PFSK-1 (cell line): ENCODE measurements around the gene CRBN.

Source experiments
- FOXP2 ChIP-seq: optimal IDR thresholded peaks from 2 replicates; pipeline ENCODE3; 2011; ENCODE audit warnings: borderline replicate concordance, control low read depth, inconsistent platforms; ENCODE audit not compliant: insufficient read depth; ENCODE audit errors: extremely low read length, extremely low read depth
- POLR2AphosphoS5 ChIP-seq: IDR thresholded peaks from 2 replicates; pipeline ENCODE4 v1.6.1; 2012; ENCODE audit warnings: low read depth, mild to moderate bottlenecking, control low read depth, low read length, moderate library complexity
- REST ChIP-seq, 2 experiments: IDR thresholded peaks; 2 replicates each; pipeline versions ENCODE4 v1.6.1 to v1.8.0; 2011 to 2012; ENCODE audit warnings: low read depth in 2 of 2, low read length in 2 of 2, control low read depth in 1 of 2, inconsistent platforms in 1 of 2, mild to moderate bottlenecking in 1 of 2, moderate library complexity in 1 of 2; ENCODE audit not compliant: insufficient read depth in 1 of 2
- SIN3A ChIP-seq: IDR thresholded peaks from 2 replicates; pipeline ENCODE4 v1.6.1; 2012; ENCODE audit warnings: mild to moderate bottlenecking, low read length, moderate library complexity, borderline replicate concordance; ENCODE audit not compliant: insufficient read depth
- TAF1 ChIP-seq: IDR thresholded peaks from 2 replicates; pipeline ENCODE4 v1.6.1; 2012; ENCODE audit warnings: low read length, control low read depth, borderline replicate concordance; ENCODE audit not compliant: insufficient read depth

Gene CRBN

GRCh38 chr3:3196148-3196861 lies 16.8 kb upstream of the CRBN start:
- TF ChIP-seq TAF1 (no peak), POLR2AphosphoS5 (no peak), REST (IDR thresholded peaks at IDR 0.05; ENCODE audit: insufficient read depth in 1 of 2, low read depth in 2 of 2, low read length in 2 of 2) (no peak), FOXP2 (no peak), SIN3A (no peak)

GRCh38 chr3:3194861-3195260 lies 15.4 kb upstream of the CRBN start:
- TF ChIP-seq TAF1, result no peak
- no peak for TF ChIP-seq FOXP2
- no peak for TF ChIP-seq SIN3A
- TF ChIP-seq REST (IDR thresholded peaks at IDR 0.05; ENCODE audit: insufficient read depth in 1 of 2, low read depth in 2 of 2, low read length in 2 of 2), result no peak
- TF ChIP-seq POLR2AphosphoS5, result no peak

GRCh38 chr3:3192286-3192675 lies 12.8 kb upstream of the CRBN start:
- TF ChIP-seq TAF1 (no peak), REST (IDR thresholded peaks at IDR 0.05; ENCODE audit: insufficient read depth in 1 of 2, low read depth in 2 of 2, low read length in 2 of 2) (no peak), SIN3A (no peak), POLR2AphosphoS5 (no peak), FOXP2 (no peak)

GRCh38 chr3:3191675-3192285 lies 12.3 kb upstream of the CRBN start:
- TF ChIP-seq POLR2AphosphoS5, result no peak
- no peak for TF ChIP-seq FOXP2
- TF ChIP-seq SIN3A, result no peak
- no peak for TF ChIP-seq TAF1
- TF ChIP-seq REST (IDR thresholded peaks at IDR 0.05; ENCODE audit: insufficient read depth in 1 of 2, low read depth in 2 of 2, low read length in 2 of 2), result no peak

- TF ChIP-seq TAF1, result no peak
- no peak for TF ChIP-seq REST (IDR thresholded peaks at IDR 0.05; ENCODE audit: insufficient read depth in 1 of 2, low read depth in 2 of 2, low read length in 2 of 2)
- no peak for TF ChIP-seq FOXP2
Observed at GRCh38 chr3:3189961-3190360, 10.5 kb upstream of the CRBN start.
